Mesendoderm (in vitro differentiated cells): Measurements from ENCODE around the gene FAM111B.
"Not testable (repeated sequence)": the region's sequence is repeated elsewhere in the genome, so short reads cannot be mapped to it uniquely, and the experiment has no call there.

Source experiments
- DNase-seq: peaks from one replicate; pipeline ENCODE4 v3.0.0; 2013
- H2AK5ac ChIP-seq: 2 replicates; pipeline ENCODE4 v1.6.1; 2013; ENCODE audit warnings: low read length, inconsistent platforms
- H2BK120ac ChIP-seq: 2 replicates; pipeline ENCODE4 v1.6.1; 2013; ENCODE audit warnings: low read depth, mild to moderate bottlenecking, low read length, moderate library complexity, mixed read lengths
- H2BK15ac ChIP-seq: replicated peaks from 2 replicates; pipeline ENCODE4 v1.6.1; 2013; ENCODE audit warnings: low read depth, mild to moderate bottlenecking, moderate library complexity
- H2BK5ac ChIP-seq: 2 replicates; pipeline ENCODE4 v1.6.1; 2013; ENCODE audit warnings: low read length, inconsistent platforms
- H3K18ac ChIP-seq: 2 replicates; pipeline ENCODE4 v1.6.1; 2013; ENCODE audit warnings: mild to moderate bottlenecking, low read length, mixed read lengths
- H3K23ac ChIP-seq: one replicate; pipeline ENCODE4 v1.6.1; 2013; ENCODE audit warnings: low read length
- H3K27ac ChIP-seq: 2 replicates; pipeline ENCODE4 v1.5.1; 2013; ENCODE audit warnings: low read depth, mild to moderate bottlenecking, inconsistent platforms, low read length, moderate library complexity
- H3K27me3 ChIP-seq: 2 replicates; pipeline ENCODE4 v1.6.1; 2013; ENCODE audit warnings: low read length, control low read depth, mild to moderate bottlenecking, inconsistent platforms; ENCODE audit not compliant: insufficient read depth, poor library complexity
- H3K36me3 ChIP-seq: 2 replicates; pipeline ENCODE4 v1.6.1; 2013; ENCODE audit warnings: low read length, inconsistent platforms; ENCODE audit not compliant: control insufficient read depth, insufficient read depth
- H3K4ac ChIP-seq: one replicate; pipeline ENCODE4 v1.6.1; 2013; ENCODE audit warnings: low read depth, mild to moderate bottlenecking, low read length, moderate library complexity
- H3K4me1 ChIP-seq: 2 replicates; pipeline ENCODE4 v1.6.1; 2013; ENCODE audit warnings: low read depth, low read length, inconsistent platforms; ENCODE audit not compliant: control insufficient read depth
- H3K4me2 ChIP-seq: 2 replicates; pipeline ENCODE4 v1.6.1; 2013; ENCODE audit warnings: low read length
- H3K4me3 ChIP-seq: 2 replicates; pipeline ENCODE4 v1.5.1; 2013; ENCODE audit warnings: mild to moderate bottlenecking, low read length
- H3K56ac ChIP-seq: one replicate; pipeline ENCODE4 v1.6.1; 2013; ENCODE audit warnings: low read length
- H3K79me1 ChIP-seq: 2 replicates; pipeline ENCODE4 v1.6.1; 2013; ENCODE audit warnings: low read length, inconsistent platforms
- H3K79me2 ChIP-seq: 2 replicates; pipeline ENCODE4 v1.6.1; 2013; ENCODE audit warnings: mild to moderate bottlenecking, low read length; ENCODE audit not compliant: control insufficient read depth, insufficient read depth
- H3K9ac ChIP-seq: 2 replicates; pipeline ENCODE4 v1.6.1; 2013; ENCODE audit warnings: low read length, inconsistent platforms
- H4K5ac ChIP-seq: one replicate; pipeline ENCODE4 v1.6.1; 2013; ENCODE audit warnings: low read length
- H4K8ac ChIP-seq: one replicate; pipeline ENCODE4 v1.6.1; 2013; ENCODE audit warnings: low read depth, mild to moderate bottlenecking, control low read depth, low read length, moderate library complexity
- WGBS: extraction: QIAGEN DNeasy Blood & Tissue Kit; methylation state at CpG from one replicate; pipeline ENCODE4 v1.1.7; 2013; ENCODE audit warnings: low lambda C conversion rate, missing lambda C conversion rate; ENCODE audit not compliant: insufficient coverage; ENCODE audit errors: extremely low coverage; 5-methylcytosine and 5-hydroxymethylcytosine counted together

Gene FAM111B

DNA sequence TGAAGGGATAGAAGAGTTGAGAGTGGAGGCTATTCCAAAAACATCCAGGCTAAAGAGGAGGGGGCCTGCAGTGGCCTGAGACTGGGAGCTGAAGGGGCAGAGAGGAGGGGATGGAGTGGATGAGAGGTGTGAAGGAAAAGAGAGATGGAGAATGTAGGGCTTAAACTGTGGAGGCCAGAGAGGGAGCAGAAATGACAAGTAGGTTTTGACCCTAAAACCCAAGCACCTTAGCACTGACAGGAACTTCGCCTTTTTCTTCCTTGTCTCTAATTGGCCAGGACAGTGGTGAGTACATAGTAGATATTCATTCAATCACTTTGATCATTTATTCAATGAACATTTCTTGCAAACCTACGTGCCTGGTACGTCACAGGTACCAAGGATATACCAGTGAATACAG is 7.3 kb downstream of the FAM111B start:
- no peak overlapping the region for H3K23ac ChIP-seq
- no peaks in the 10 kb centered on the region for H3K27me3 ChIP-seq
- H3K18ac ChIP-seq: no peak overlapping the region
- no peak overlapping the region for H3K4me3 ChIP-seq
- H4K5ac ChIP-seq: no peak overlapping the region
- no peak overlapping the region for H3K56ac ChIP-seq
- no CpG with 5 or more reads among the region's 3 CpGs for whole genome bisulfite sequencing
- H2BK120ac ChIP-seq: no peak overlapping the region
- H3K79me2 ChIP-seq: no peaks in the 10 kb centered on the region
- H2BK15ac ChIP-seq: no peak overlapping the region
- H2BK5ac ChIP-seq: no peak overlapping the region
- H3K36me3 ChIP-seq: peaks cover 5% of the 10 kb centered on the region
- no peaks in the 10 kb centered on the region for H3K79me1 ChIP-seq
- no peak overlapping the region for H3K27ac ChIP-seq
- no peak overlapping the region for H2AK5ac ChIP-seq
- H4K8ac ChIP-seq: no peak overlapping the region
- H3K9ac ChIP-seq: no peak overlapping the region
- no peaks in the 10 kb centered on the region for H3K4me1 ChIP-seq
- no peak overlapping the region for H3K4me2 ChIP-seq
- DNase-seq: no peak
- H3K4ac ChIP-seq: no peak overlapping the region

GRCh38 chr11:59115553-59115952 is 8.5 kb downstream of the FAM111B start:
- no peak overlapping the region for H4K5ac ChIP-seq
- H2BK120ac ChIP-seq: no peak overlapping the region
- no peaks in the 10 kb centered on the region for H3K79me2 ChIP-seq
- no peak overlapping the region for H3K4me3 ChIP-seq
- no peak overlapping the region for H3K27ac ChIP-seq
- H3K4ac ChIP-seq: no peak overlapping the region
- no peaks in the 10 kb centered on the region for H3K4me1 ChIP-seq
- no peaks in the 10 kb centered on the region for H3K27me3 ChIP-seq
- H3K56ac ChIP-seq: no peak overlapping the region
- no peak overlapping the region for H3K4me2 ChIP-seq
- H3K9ac ChIP-seq: no peak overlapping the region
- H2AK5ac ChIP-seq: no peak overlapping the region
- H3K36me3 ChIP-seq: peaks cover 5% of the 10 kb centered on the region
- no peak overlapping the region for H2BK5ac ChIP-seq
- no peak overlapping the region for H3K23ac ChIP-seq
- no peak overlapping the region for H2BK15ac ChIP-seq
- H3K18ac ChIP-seq: no peak overlapping the region
- WGBS: no CpG with 5 or more reads among the region's 1 CpG
- no peak overlapping the region for H4K8ac ChIP-seq
- DNase-seq: no peak
- no peaks in the 10 kb centered on the region for H3K79me1 ChIP-seq

DNA sequence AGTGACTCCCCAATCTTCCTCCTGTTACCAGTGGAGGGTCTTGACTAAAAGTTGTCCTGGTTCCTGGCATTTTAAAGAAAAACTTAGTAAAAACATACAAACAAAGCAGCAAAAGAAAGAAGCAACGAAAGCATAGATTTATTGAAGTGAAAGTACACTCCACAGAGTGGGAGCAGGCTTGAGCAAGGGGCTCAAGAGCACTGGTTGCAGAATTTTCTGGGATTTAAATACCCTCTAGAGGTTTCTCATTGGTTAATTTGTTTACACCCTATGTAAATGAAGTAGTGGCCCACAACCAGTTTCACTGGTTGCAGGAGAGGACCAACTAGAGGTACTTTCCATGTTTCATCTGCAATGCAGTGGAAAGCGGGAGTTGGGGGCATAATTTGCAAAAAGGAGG is 10.7 kb downstream of the FAM111B start:
- H3K23ac ChIP-seq: no peak overlapping the region
- H3K4ac ChIP-seq: no peak overlapping the region
- no CpG with 5 or more reads among the region's 2 CpGs for WGBS
- H3K79me2 ChIP-seq: no peaks in the 10 kb centered on the region
- H3K79me1 ChIP-seq: no peaks in the 10 kb centered on the region
- no peak overlapping the region for H3K9ac ChIP-seq
- no peak overlapping the region for H3K4me3 ChIP-seq
- no peak overlapping the region for H3K27ac ChIP-seq
- H3K36me3 ChIP-seq: peaks cover 5% of the 10 kb centered on the region
- no peak overlapping the region for H3K4me2 ChIP-seq
- no peak overlapping the region for H2BK120ac ChIP-seq
- no peak overlapping the region for H2BK15ac ChIP-seq
- no peaks in the 10 kb centered on the region for H3K4me1 ChIP-seq
- H2BK5ac ChIP-seq: no peak overlapping the region
- H4K5ac ChIP-seq: no peak overlapping the region
- no peak overlapping the region for H2AK5ac ChIP-seq
- no peak overlapping the region for H4K8ac ChIP-seq
- no peak overlapping the region for H3K56ac ChIP-seq
- no peak for DNase-seq
- no peak overlapping the region for H3K18ac ChIP-seq
- no peaks in the 10 kb centered on the region for H3K27me3 ChIP-seq

DNA sequence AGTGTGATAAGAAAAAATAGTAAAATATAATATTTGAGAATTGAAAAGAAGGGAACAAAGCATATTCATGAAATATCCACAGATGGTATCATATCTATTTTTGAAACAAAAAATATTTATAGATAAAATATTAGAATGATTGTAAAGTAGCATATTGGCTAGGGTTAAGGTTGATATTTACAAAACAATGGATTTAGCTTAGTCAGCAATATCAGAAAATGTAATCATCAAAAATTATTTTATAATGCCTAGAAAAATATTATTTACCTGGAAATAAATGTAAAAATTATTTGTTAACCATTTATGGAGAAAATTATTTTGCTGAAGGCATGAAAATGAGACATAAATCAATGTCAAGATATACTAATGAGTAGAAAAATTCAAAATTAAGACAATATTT is 12.8 kb downstream of the FAM111B start:
- Histone ChIP-seq H4K8ac (no peak overlapping the region), H3K36me3 (peaks cover 3% of the 10 kb centered on the region), H3K56ac (no peak overlapping the region), H3K4ac (no peak overlapping the region), H3K4me2 (no peak overlapping the region), H3K79me2 (no peaks in the 10 kb centered on the region), H3K9ac (no peak overlapping the region), H2BK120ac (no peak overlapping the region), H2AK5ac (no peak overlapping the region), H3K79me1 (no peaks in the 10 kb centered on the region), H4K5ac (no peak overlapping the region), H3K23ac (no peak overlapping the region), H3K27ac (no peak overlapping the region), H3K18ac (no peak overlapping the region), H3K4me1 (no peaks in the 10 kb centered on the region), H3K27me3 (no peaks in the 10 kb centered on the region), H2BK5ac (no peak overlapping the region), H2BK15ac (no peak overlapping the region), H3K4me3 (no peak overlapping the region)
- no peak for DNase-seq

- H2AK5ac ChIP-seq: no peak overlapping the region
- H4K5ac ChIP-seq: no peak overlapping the region
- no peaks in the 10 kb centered on the region for H3K4me1 ChIP-seq
- no peak overlapping the region for H3K27ac ChIP-seq
- H3K9ac ChIP-seq: no peak overlapping the region
- H3K18ac ChIP-seq: no peak overlapping the region
- H3K23ac ChIP-seq: no peak overlapping the region
- H2BK15ac ChIP-seq: no peak overlapping the region
- peak overlapping the region; percentile 44 for H3K56ac ChIP-seq
- H3K27me3 ChIP-seq: no peaks in the 10 kb centered on the region
- DNase-seq: peak; percentile 84
- no peak overlapping the region for H2BK5ac ChIP-seq
- H2BK120ac ChIP-seq: no peak overlapping the region
- no peak overlapping the region for H3K4ac ChIP-seq
- H3K4me3 ChIP-seq: no peak overlapping the region
- H4K8ac ChIP-seq: no peak overlapping the region
- no CpG with 5 or more reads among the region's 20 CpGs for WGBS
- no peak overlapping the region for H3K4me2 ChIP-seq
- no peaks in the 10 kb centered on the region for H3K79me2 ChIP-seq
- H3K79me1 ChIP-seq: no peaks in the 10 kb centered on the region
- H3K36me3 ChIP-seq: no peaks in the 10 kb centered on the region
Measured at GRCh38 chr11:59135648-59136461, 28.8 kb downstream of the FAM111B start.

- H3K4ac ChIP-seq: not testable (repeated sequence)
Measured at GRCh38 chr11:59136551-59136950, 29.5 kb downstream of the FAM111B start.

More at GRCh38 chr11:59136551-59136950, 29.5 kb downstream of the FAM111B start:
- not testable (repeated sequence) for H2BK15ac ChIP-seq, H3K79me1 ChIP-seq, H3K4me1 ChIP-seq, H3K23ac ChIP-seq, H3K36me3 ChIP-seq, H3K18ac ChIP-seq, H3K4me3 ChIP-seq, H2BK5ac ChIP-seq, H3K56ac ChIP-seq, H2BK120ac ChIP-seq, H3K4me2 ChIP-seq, H4K5ac ChIP-seq, H3K79me2 ChIP-seq, H3K27ac ChIP-seq, H3K27me3 ChIP-seq, H2AK5ac ChIP-seq, H3K9ac ChIP-seq, H4K8ac ChIP-seq
- DNase-seq: peak; percentile 6
- no CpG with 5 or more reads among the region's 6 CpGs for WGBS
